Mucosa of rectum (tissue), 2 donors: ENCODE results near the gene GIPC3.

ENCODE experiments used
- H3K27ac ChIP-seq, 2 donors: one replicate each; pipeline ENCODE4 v1.7.0; 2013; ENCODE audit warnings: inconsistent platforms in 2 of 2, low read depth in 2 of 2, low read length in 2 of 2
- H3K27me3 ChIP-seq, 2 donors: one replicate each; pipeline ENCODE4 v1.7.0; 2013; ENCODE audit warnings: low read length in 2 of 2; ENCODE audit not compliant: control insufficient read depth in 2 of 2, insufficient read depth in 2 of 2
- H3K36me3 ChIP-seq, 2 donors: one replicate each; pipeline ENCODE4 v1.7.0; 2013; ENCODE audit warnings: low read length in 2 of 2; ENCODE audit not compliant: control insufficient read depth in 2 of 2, insufficient read depth in 2 of 2
- H3K4me1 ChIP-seq, 2 donors: one replicate each; pipeline ENCODE4 v1.7.0; 2013; ENCODE audit warnings: low read length in 2 of 2, mild to moderate bottlenecking in 1 of 2; ENCODE audit not compliant: control insufficient read depth in 2 of 2, insufficient read depth in 2 of 2
- H3K4me3 ChIP-seq, 2 donors: one replicate each; pipeline ENCODE4 v1.7.0; 2013; ENCODE audit warnings: low read length in 2 of 2
- H3K9ac ChIP-seq, 2 donors: one replicate each; pipeline ENCODE4 v1.7.0; 2013; ENCODE audit warnings: low read length in 2 of 2, low read depth in 1 of 2, mild to moderate bottlenecking in 1 of 2
- H3K9me3 ChIP-seq, 2 donors: one replicate each; pipeline ENCODE4 v1.7.0; 2013; ENCODE audit warnings: low read length in 2 of 2; ENCODE audit not compliant: control insufficient read depth in 2 of 2
- donor health status: healthy.
- donor health status: Normal muscosa, but diverticular disease.

GIPC3 gene

GRCh38 chr19:3543150-3544057, 41.9 kb upstream of the GIPC3 start:
- no peak overlapping the region for H3K27ac ChIP-seq
- no peak overlapping the region for H3K9ac ChIP-seq
- H3K36me3 ChIP-seq = peaks cover 2 to 6% of the 10 kb centered on the region in 2 donors
- no peak overlapping the region for H3K4me3 ChIP-seq
- no peaks in the 10 kb centered on the region for H3K27me3 ChIP-seq
- H3K9me3 ChIP-seq = no peaks in the 10 kb centered on the region
- H3K4me1 ChIP-seq = no peaks in the 10 kb centered on the region

GRCh38 chr19:3544058-3544376, 41.3 kb upstream of the GIPC3 start:
- Histone ChIP-seq H3K36me3 (peaks cover 0 to 6% of the 10 kb centered on the region in 2 donors), H3K27me3 (no peaks in the 10 kb centered on the region), H3K27ac (no peak overlapping the region), H3K4me3 (no peak overlapping the region), H3K4me1 (no peaks in the 10 kb centered on the region), H3K9ac (no peak overlapping the region), H3K9me3 (no peaks in the 10 kb centered on the region)

GRCh38 chr19:3544742-3545668, 40.3 kb upstream of the GIPC3 start:
- no peak overlapping the region for H3K9ac ChIP-seq
- no peak overlapping the region for H3K27ac ChIP-seq
- no peak overlapping the region for H3K4me3 ChIP-seq
- peaks cover 0 to 6% of the 10 kb centered on the region in 2 donors for H3K36me3 ChIP-seq
- H3K27me3 ChIP-seq = no peaks in the 10 kb centered on the region
- H3K9me3 ChIP-seq = no peaks in the 10 kb centered on the region
- H3K4me1 ChIP-seq = no peaks in the 10 kb centered on the region

- Histone ChIP-seq H3K9ac (no peak overlapping the region), H3K36me3 (peaks cover 0 to 7% of the 10 kb centered on the region in 2 donors), H3K4me1 (no peaks in the 10 kb centered on the region), H3K4me3 (no peak overlapping the region), H3K27me3 (no peaks in the 10 kb centered on the region), H3K27ac (no peak overlapping the region), H3K9me3 (no peaks in the 10 kb centered on the region)
Observed at GRCh38 chr19:3545669-3546034, 39.6 kb upstream of the GIPC3 start.

- Histone ChIP-seq H3K27ac (no peak overlapping the region), H3K9me3 (no peaks in the 10 kb centered on the region), H3K36me3 (peaks cover 0 to 9% of the 10 kb centered on the region in 2 donors), H3K4me1 (no peaks in the 10 kb centered on the region), H3K4me3 (no peak overlapping the region), H3K9ac (no peak overlapping the region), H3K27me3 (no peaks in the 10 kb centered on the region)
Observed at GRCh38 chr19:3546119-3546518, 39.2 kb upstream of the GIPC3 start.

GRCh38 chr19:3547301-3547731, 38.0 kb upstream of the GIPC3 start:
- Histone ChIP-seq H3K4me3 (no peak overlapping the region), H3K9me3 (no peaks in the 10 kb centered on the region), H3K4me1 (no peaks in the 10 kb centered on the region), H3K36me3 (peaks cover 0 to 9% of the 10 kb centered on the region in 2 donors), H3K27ac (no peak overlapping the region), H3K27me3 (no peaks in the 10 kb centered on the region), H3K9ac (no peak overlapping the region)

GRCh38 chr19:3547767-3548282, 37.5 kb upstream of the GIPC3 start:
- Histone ChIP-seq H3K27me3 (no peaks in the 10 kb centered on the region), H3K9ac (no peak overlapping the region), H3K36me3 (peaks cover 0 to 9% of the 10 kb centered on the region in 2 donors), H3K4me1 (no peaks in the 10 kb centered on the region), H3K9me3 (no peaks in the 10 kb centered on the region), H3K4me3 (no peak overlapping the region), H3K27ac (no peak overlapping the region)

- H3K4me3 ChIP-seq = no peak overlapping the region
- H3K27ac ChIP-seq = no peak overlapping the region
- peaks cover 0 to 9% of the 10 kb centered on the region in 2 donors for H3K36me3 ChIP-seq
- no peaks in the 10 kb centered on the region for H3K9me3 ChIP-seq
- H3K9ac ChIP-seq = no peak overlapping the region
- H3K4me1 ChIP-seq = no peaks in the 10 kb centered on the region
- no peaks in the 10 kb centered on the region for H3K27me3 ChIP-seq
Observed at GRCh38 chr19:3548606-3549005, 36.7 kb upstream of the GIPC3 start.

- H3K27me3 ChIP-seq = no peaks in the 10 kb centered on the region
- peaks cover 0 to 9% of the 10 kb centered on the region in 2 donors for H3K36me3 ChIP-seq
- H3K27ac ChIP-seq = no peak overlapping the region
Observed at GRCh38 chr19:3549816-3550215, 35.5 kb upstream of the GIPC3 start.

More at GRCh38 chr19:3549816-3550215, 35.5 kb upstream of the GIPC3 start:
- H3K4me1 ChIP-seq = peaks cover 0 to 4% of the 10 kb centered on the region in 2 donors
- no peaks in the 10 kb centered on the region for H3K9me3 ChIP-seq
- H3K4me3 ChIP-seq = no peak overlapping the region
- H3K9ac ChIP-seq = no peak overlapping the region
